AG09309 (cell line): Measurements from ENCODE around the gene PTPRB.

ENCODE experiments used
- DNase-seq: peaks from one replicate; pipeline ENCODE4 v3.0.0-alpha.2; 2010; ENCODE audit warnings: low read depth
- H3K4me3 ChIP-seq: 2 replicates; pipeline ENCODE4 v1.5.1; 2011; ENCODE audit warnings: mild to moderate bottlenecking, low read depth, low read length, moderate library complexity; ENCODE audit not compliant: control insufficient read depth
- CTCF ChIP-seq: IDR thresholded peaks from 2 replicates; pipeline ENCODE4 v1.5.1; 2011; ENCODE audit warnings: mild to moderate bottlenecking, low read depth, low read length, inconsistent platforms; ENCODE audit not compliant: insufficient read depth, control insufficient read depth; ENCODE audit errors: missing control alignments

Gene PTPRB

DNA sequence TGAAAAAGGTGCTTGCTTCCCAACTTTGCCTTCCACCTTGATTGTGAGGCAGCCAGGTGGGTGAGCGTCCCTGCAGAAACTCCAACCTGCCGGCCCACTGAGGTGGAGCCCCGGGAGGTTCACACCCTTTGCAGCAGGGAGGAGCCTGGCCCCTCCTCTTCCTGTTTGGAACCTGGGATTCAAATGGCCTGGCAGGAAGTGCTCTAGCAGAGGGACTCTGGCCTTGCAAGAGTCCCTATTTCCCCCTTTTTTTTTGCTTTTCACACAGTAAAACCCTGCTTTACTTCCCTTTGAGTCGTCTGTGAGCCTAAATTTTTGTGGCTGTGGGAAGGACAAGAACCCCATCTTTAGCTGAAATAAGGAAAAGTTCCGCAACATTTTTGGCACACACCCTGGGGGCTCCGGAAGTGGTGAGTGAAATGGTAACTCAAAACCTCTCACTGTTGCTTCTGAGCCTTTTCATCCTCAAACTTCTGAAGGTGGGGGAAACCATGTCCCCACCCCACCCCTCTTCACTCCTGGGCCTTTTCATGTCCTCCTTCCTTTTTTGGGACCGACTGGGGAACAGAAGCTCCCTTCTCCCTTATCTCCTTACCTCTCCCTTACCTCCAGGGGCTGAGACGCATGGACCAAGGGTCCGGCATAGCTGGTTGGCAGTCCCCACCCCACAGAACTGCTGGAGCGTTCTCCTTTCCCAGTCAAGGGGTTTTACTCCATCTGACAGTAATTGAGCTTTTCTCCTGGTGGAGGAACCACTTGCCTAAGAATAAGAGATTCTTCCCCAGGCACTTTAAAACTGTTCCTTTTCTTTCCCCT, 169.1 kb downstream of the PTPRB start:
- no peak overlapping the region; the same call in 1 of the 2 replicates for H3K4me3 ChIP-seq
- DNase-seq: no peak
- TF ChIP-seq CTCF: no peak

DNA sequence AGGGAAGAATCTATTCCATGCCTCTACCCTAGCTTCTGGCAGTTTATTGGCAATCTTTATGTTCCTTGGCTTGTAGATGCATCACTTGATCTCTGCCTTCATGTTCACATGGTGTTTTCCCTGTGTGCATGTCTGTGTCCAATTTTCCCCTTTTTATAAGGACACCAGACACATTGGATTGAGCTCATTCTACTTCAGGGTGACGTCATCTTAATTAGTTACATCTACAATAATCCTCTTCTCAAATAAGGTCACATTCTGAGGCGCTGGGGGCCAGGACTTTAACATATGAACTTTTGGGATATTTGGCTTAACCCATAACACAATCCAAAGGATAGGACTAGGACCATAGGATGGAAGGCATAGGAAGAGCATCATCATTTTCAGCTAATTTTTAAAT, 169.8 kb downstream of the PTPRB start:
- no peak overlapping the region for H3K4me3 ChIP-seq
- TF ChIP-seq CTCF: no peak
- DNase-seq: no peak

GRCh38 chr12:70466753-70467152, 170.5 kb downstream of the PTPRB start:
- TF ChIP-seq CTCF: no peak
- no peak for DNase-seq
- no peak overlapping the region for H3K4me3 ChIP-seq
